Cardiac atrium fibroblast (primary cell): Measurements from ENCODE around the gene COBLL1. TPM values are rescaled to one million over a fixed set of nuclear protein-coding genes. Genes with fewer than 3 reads are reported as not detected.

Experiments
- total RNA-seq: library from RNA; depleted of rRNA; stranded (reverse); fragments of >200 nt; gene quantifications from 2 replicates; pipeline ENCODE4 v1.2.3, GENCODE V29; 2015

Gene COBLL1, protein sequence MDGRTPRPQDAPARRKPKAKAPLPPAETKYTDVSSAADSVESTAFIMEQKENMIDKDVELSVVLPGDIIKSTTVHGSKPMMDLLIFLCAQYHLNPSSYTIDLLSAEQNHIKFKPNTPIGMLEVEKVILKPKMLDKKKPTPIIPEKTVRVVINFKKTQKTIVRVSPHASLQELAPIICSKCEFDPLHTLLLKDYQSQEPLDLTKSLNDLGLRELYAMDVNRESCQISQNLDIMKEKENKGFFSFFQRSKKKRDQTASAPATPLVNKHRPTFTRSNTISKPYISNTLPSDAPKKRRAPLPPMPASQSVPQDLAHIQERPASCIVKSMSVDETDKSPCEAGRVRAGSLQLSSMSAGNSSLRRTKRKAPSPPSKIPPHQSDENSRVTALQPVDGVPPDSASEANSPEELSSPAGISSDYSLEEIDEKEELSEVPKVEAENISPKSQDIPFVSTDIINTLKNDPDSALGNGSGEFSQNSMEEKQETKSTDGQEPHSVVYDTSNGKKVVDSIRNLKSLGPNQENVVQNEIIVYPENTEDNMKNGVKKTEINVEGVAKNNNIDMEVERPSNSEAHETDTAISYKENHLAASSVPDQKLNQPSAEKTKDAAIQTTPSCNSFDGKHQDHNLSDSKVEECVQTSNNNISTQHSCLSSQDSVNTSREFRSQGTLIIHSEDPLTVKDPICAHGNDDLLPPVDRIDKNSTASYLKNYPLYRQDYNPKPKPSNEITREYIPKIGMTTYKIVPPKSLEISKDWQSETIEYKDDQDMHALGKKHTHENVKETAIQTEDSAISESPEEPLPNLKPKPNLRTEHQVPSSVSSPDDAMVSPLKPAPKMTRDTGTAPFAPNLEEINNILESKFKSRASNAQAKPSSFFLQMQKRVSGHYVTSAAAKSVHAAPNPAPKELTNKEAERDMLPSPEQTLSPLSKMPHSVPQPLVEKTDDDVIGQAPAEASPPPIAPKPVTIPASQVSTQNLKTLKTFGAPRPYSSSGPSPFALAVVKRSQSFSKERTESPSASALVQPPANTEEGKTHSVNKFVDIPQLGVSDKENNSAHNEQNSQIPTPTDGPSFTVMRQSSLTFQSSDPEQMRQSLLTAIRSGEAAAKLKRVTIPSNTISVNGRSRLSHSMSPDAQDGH
- total RNA-seq, result 0.36 and 3.7 TPM in 2 replicates

DNA sequence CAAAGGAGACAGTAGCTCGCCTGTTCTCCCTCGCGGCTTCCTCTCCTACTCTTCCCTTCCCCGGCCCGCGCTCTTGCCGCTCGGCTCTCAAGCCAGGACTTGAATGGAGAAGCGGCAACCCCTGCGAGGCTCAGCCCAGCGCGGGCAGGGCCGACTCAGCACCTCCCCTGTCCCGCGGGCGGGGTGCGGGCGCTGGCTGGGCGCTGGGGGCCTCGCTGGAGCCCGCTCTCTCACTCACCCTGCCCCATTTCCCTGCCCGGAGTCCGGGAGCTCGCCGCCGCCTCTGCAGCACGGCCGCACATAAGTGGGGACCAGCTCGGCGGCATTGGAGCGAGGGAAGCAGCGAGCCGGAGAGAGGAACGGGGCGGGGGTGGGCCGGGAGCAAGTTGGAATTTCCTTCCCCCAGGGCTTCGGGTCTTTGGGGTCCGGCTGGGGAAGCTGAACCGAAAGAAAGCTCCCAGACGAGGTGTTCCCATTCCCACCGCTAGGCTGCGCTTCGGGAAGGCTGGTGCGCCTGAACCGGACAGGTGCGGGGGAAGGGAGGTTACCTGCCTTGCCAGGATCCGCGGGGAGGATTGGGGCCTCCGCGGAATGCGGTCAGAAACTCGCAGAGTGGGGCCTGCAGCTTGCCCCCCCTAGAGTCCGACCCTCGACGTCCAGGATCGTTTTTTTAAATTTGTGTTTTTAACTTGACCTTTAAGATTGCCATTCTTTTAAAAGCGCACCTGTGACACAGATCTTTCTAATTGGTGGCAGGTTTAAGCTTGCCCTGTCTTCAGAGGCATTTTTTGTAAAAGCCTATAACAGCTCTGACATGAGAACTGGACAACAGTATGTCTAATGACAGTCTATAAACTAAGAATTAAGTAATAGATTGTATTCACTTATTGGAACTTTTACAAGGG is at the start of gene COBLL1:
COBLL1 (minus strand) TSS at position 105 of the 905 bp plus-strand sequence. CDS start 627 bp downstream, outside the sequence.

Other genes starting within 250 kb of the COBLL1 start
- gene GRB14, start 220.3 kb downstream of the COBLL1 start, total RNA-seq, result 1.1 and 3.6 TPM in 2 replicates
- gene SLC38A11, start 113.7 kb upstream of the COBLL1 start, total RNA-seq, result not detected in 2 replicates